ENCODE measurements around the gene GRID2. TPM values are rescaled to one million over a fixed set of nuclear protein-coding genes. Genes with fewer than 3 reads are reported as not detected.

GRID2 gene
- total RNA-seq, 1 experiment from 2014 or later = not detected

DNA sequence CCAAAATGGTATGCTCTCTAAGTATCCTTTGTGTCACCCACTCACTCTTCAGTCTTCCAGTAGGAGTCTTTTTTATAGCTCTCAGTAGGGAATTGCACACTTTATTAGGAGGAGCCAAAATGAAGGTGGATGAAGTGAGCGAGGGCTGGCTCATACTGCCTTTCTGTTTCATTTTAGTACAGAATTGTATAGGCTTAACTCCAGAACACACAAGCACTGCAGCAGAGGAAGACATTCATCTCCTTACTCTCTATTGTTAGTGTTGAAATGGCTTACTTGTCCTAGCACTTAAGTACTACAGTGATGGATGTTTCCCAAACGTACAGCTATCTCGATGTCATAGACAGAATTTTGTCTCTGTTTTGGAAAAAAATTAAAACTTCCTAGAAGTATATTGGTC, 1197.5 kb downstream of the GRID2 start:
- DNase-seq (ENCODE audit: low spot score) = no peak

DNA sequence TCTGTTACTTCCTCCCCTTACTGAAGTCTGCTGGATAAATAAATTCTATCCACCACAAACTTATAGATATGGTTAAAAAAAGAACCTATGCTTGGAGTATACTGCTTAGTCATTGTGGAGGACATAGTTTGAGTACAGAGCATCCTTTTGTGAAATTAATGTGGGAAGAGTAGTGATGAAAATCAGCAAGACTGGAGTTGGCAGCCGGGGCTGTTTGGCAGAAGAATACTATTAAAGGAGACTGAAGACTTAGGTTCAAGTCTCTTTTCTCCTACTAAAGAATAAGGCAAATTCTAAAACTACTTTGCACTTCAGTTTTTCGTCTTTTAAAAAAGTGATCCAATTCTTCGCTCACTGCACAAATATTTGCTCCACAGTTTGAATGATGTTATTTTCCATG, 1198.2 kb downstream of the GRID2 start:
- no peak for DNase-seq (ENCODE audit: low spot score)

- DNase-seq (ENCODE audit: low spot score) = no peak
These were observed 1199.2 kb downstream of the GRID2 start for GRCh38 chr4:93502991-93503390.

GRCh38 chr4:93513851-93514250, 1210.1 kb downstream of the GRID2 start:
- DNase-seq (ENCODE audit: low spot score) = no peak

- DNase-seq (ENCODE audit: low spot score) = no peak
These were observed 1211.4 kb downstream of the GRID2 start for GRCh38 chr4:93515208-93515607.

DNA sequence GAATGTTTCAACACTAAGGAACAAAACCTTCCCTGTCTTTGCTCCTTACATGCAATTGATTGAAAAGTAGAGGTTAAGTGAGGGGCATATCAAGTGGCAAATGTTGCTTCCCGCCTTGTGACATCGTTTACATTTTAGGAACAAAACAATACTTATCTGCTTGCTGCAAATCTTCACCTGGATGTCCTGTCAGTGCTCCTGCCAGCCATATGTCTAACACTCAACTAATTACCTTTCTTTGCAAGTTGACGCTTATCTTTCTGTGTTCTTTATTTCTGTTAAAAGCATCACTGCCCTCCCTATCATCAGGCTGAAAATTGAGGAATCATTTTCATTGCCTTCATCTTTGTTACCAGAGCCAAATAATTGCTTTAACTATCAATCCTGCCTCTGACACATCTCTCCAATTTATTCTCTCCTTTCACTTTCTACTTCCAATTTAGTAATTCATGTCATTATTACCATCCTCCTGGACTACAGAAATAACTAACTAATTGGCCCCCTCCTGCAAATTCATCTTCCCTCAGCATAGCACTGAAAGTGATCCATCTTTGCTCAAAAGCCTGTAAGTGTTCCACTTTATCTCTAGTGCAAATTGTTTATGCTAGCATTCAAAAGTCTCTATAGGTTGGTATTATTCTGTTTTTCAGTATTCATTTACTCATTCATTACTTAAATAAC, 1226.1 kb downstream of the GRID2 start:
- no peak for DNase-seq (ENCODE audit: low spot score)

GRCh38 chr4:93532234-93532633, 1228.5 kb downstream of the GRID2 start:
- DNase-seq (ENCODE audit: low spot score) = no peak

DNA sequence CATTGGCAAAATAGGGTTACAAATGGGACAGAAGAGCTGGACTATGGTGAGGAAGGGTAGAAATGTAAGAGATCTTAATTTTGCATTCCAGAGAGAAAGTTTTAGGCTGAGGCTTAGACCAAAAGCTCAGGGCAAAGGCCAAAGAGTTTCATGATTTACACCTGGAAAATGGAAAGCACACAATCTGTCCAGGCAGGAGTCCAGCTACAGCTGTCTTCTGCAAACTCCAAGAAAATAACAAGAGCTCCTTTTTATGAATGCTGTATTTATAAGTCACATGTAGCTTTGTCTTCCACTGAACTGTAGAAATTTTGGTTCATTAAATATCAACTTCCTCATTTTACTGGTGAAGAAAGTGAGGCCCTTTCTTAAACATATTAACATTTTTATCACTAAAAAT, 1236.8 kb downstream of the GRID2 start:
- DNase-seq (ENCODE audit: low spot score) = no peak

- no peak for DNase-seq (ENCODE audit: low spot score)
These were observed 1258.1 kb downstream of the GRID2 start for GRCh38 chr4:93561842-93562241.

DNA sequence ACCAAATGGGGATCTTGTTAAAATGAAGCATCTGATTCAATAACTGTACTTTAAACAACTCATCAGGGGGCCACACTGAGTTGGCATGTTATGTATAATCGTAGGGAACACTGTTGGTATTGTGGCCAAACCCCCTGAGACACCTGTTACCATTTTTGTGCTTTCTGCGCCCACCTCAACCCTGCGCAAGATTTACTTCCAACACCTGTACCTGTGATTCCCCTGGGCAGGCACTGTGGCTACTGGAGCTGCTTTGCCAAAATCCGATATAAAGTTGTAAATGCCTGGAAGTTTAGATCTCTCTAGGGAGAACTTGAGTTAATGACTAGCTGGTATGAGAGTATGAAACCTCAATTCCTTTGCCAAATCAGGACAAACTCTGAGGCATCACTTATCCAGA, 1265.0 kb downstream of the GRID2 start:
- no peak for DNase-seq (ENCODE audit: low spot score)

- DNase-seq (ENCODE audit: low spot score) = no peak
These were observed 1269.5 kb downstream of the GRID2 start for GRCh38 chr4:93573285-93573684.

DNA sequence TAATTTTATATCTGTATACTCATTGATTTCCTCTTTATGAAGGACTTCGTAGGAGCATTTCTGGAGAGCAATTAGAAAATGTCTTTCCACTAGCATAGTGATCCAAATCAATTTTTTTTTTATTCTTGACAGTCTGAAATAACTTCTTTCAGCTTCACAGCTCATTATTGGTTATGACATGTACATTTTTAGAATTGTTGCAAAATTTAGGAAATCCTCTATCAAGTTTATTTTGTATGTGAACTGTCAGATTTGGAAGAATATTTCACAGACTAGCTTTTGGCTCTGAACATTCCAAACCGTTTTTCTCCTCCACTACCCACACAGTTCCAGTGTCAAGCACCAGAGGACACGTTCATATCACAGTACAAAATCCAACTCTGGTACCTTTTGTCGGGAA, 1275.2 kb downstream of the GRID2 start:
- no peak for DNase-seq (ENCODE audit: low spot score)

DNA sequence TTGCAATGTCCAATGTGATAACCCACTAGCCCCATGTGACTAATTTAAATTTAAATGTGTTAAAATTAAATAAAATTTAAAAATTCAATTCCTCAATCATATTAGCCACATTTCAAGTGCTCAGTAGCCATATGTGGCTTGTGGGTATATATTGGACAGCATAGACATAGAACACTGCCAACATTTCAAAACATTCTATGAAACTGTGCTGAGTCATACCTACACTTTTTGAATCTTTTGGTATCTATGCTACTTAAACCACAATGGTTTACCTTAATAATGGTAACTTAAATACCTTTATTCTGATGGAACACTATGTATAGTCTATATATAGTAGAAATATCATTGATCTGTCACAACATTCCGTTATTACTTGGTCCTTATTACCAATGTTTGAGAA, 1301.4 kb downstream of the GRID2 start:
- DNase-seq (ENCODE audit: low spot score) = no peak

- no peak for DNase-seq (ENCODE audit: low spot score)
These were observed 1313.8 kb downstream of the GRID2 start for GRCh38 chr4:93617606-93618005.

GRCh38 chr4:93633721-93634120, 1330.0 kb downstream of the GRID2 start:
- DNase-seq (ENCODE audit: low spot score) = no peak

DNA sequence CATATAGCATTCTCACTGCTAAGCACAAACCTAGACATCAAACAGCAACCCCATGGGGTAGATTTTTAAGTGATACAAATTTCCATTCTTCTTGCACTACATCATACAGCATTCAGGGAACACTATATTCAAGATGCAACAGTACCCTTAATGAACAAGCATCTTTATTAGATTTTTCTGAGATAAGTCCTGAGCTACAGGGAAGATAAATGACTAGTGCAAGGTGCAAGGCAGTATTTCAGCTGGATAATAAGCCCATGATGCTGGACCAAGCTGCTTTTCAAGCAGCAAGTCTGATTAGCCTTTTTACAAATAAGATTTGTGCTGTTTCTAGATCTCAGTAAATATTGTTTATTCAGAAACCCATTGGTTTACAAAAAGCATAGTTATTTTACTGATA, 1332.2 kb downstream of the GRID2 start:
- DNase-seq (ENCODE audit: low spot score) = no peak

DNA sequence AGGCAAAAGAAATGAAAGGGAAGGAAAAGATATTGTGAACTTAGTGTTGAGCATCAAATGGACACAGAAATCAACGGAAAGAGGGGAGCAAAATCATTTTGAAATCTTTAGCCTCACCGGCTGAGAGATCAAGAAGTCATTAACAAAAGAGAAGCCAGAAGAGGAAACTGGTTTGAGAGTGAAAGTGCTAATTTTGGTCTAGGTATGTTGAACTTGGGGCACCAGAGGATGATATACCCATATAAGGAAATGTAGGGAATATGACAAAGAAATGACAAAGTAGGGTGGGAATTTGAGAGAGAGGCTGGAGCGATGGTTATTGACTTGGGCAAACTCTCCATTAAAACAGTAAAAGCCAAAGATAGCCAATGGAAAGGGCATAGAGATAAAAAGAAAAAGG, 1341.4 kb downstream of the GRID2 start:
- no peak for DNase-seq (ENCODE audit: low spot score)

- DNase-seq (ENCODE audit: low spot score) = peak; percentile 8
These were observed 1342.6 kb downstream of the GRID2 start for GRCh38 chr4:93646233-93646930.

DNA sequence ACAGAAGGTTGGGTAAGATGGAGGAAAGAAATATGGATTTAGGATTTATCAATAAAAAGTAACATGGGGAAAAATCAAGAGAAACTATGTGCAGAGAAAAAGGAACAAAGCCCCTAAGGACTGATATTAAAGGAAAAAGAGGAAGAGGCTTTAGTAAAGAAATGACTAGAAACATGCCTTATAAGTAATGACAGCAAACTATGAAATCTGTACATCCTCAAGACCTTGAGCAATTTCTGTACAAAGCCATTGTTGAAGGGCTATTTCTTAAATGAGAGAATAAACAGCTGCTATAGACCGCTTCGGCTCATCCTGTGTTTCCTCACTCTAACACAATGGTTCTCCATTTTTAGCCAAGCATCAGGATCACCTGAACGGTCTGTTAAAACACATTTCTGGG, 1344.5 kb downstream of the GRID2 start:
- no peak for DNase-seq (ENCODE audit: low spot score)

- DNase-seq (ENCODE audit: low spot score) = no peak
These were observed 1346.1 kb downstream of the GRID2 start for GRCh38 chr4:93649828-93650227.

GRCh38 chr4:93654211-93654610, 1350.4 kb downstream of the GRID2 start:
- DNase-seq (ENCODE audit: low spot score) = no peak

- no peak for DNase-seq (ENCODE audit: low spot score)
These were observed 1353.8 kb downstream of the GRID2 start for GRCh38 chr4:93657527-93657926.

DNA sequence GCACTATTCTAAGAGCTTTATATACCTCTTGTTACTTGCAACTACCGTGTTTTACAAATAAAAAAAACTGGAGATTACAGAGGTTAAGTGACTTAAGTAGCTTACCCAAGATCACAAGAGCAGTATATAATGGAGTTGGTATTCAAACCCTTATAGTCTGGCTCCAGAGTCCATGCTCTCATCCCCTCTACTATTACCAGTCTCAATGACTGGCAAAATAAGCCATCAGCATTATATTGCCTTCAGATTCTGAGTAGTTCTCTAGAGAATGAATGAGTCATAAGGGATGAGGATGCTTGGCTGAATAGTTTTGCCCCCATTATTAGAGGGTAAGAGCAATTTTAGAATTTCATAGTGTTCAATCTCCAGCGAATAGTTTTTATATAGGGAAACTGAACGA, 1354.7 kb downstream of the GRID2 start:
- no peak for DNase-seq (ENCODE audit: low spot score)

- no peak for DNase-seq (ENCODE audit: low spot score)
These were observed 1355.9 kb downstream of the GRID2 start for GRCh38 chr4:93659629-93660028.

Data from HT-29 (cell line).